ENCODE data around the gene IRX6.

The IRX6 gene

DNA sequence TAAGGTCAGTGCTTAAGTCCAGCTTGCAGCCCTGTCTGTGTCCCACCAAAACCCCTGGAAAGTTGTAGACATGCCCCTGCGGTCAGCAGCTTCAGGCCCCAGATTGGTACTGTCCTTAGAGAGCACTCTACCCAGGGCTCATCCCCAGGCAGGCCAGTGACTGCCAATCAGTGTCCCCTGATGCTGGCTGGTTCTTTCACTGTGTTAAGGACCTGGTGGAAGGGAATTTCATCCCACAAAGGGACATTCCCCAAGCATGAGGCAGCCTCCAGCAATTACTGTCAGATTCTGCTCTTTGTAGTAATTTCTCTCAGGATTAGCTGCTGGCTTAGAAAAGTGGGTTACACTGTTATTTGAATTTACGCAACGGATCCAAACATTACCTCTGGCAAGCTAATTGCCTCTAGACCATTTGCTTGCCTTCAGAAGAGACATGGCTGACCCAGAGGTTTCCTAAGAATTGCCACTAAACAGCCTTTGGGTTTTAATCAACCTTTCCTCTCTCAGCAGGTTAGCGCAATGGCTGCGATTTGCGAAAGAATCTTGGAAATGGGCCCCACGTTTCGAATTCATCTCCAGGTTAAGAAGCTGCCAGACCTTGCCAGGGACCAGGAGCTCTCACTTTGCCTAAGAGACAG lies 5.9 kb downstream of the IRX6 start:
- H3K4me3 ChIP-seq (ENCODE audit: low read depth, low read length), result no peak overlapping the region
- TF ChIP-seq, protein P1, sequence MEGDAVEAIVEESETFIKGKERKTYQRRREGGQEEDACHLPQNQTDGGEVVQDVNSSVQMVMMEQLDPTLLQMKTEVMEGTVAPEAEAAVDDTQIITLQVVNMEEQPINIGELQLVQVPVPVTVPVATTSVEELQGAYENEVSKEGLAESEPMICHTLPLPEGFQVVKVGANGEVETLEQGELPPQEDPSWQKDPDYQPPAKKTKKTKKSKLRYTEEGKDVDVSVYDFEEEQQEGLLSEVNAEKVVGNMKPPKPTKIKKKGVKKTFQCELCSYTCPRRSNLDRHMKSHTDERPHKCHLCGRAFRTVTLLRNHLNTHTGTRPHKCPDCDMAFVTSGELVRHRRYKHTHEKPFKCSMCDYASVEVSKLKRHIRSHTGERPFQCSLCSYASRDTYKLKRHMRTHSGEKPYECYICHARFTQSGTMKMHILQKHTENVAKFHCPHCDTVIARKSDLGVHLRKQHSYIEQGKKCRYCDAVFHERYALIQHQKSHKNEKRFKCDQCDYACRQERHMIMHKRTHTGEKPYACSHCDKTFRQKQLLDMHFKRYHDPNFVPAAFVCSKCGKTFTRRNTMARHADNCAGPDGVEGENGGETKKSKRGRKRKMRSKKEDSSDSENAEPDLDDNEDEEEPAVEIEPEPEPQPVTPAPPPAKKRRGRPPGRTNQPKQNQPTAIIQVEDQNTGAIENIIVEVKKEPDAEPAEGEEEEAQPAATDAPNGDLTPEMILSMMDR (IDR thresholded peaks at IDR 0.05; ENCODE audit: low read depth, low read length), result no peak

DNA sequence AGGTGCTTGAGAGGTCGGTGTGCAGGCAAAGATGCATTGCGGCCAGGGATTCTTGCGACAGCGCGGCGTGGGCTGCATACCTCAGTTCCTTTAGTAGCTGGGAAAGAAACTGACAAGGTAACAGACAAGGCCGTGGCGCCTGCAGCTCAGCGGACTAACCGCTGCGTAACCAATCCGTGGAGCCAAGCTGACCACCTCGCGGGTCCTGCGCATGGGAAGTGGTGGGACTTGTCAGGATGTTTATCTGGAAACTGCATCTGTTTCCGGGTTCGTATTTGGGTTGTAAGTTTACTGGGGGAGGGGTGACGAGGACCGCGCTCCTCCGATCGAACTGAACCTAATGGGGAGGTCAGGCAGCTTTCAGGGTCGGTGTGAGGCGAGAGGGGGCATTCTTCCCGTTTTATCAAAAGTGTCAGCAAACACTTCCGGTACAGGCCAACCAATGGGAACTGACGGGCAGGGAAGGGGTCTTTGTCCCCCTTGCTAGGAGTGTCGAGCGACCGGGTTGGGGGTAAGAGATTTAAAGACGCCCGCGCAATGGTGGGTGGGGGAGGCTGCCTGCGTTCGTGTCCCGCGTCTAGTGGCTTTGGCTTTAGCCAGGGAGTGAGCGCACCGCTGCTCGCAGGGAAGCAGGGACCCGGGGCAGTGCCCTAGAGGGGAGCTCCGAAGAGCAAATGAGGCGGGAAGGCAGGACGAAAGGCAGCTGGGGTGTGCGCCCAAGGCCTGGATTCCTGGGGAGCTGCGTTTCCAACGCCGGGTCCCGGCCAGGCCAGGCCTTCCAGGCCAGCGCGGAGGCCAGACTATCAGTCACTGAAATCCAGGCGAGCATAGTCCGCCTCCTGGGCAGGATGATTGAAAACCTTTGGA lies 7.0 kb downstream of the IRX6 start:
- TF ChIP-seq, protein P1 (IDR thresholded peaks at IDR 0.05; ENCODE audit: low read depth, low read length), result no peak
- H3K4me3 ChIP-seq (ENCODE audit: low read depth, low read length), result no peak overlapping the region

DNA sequence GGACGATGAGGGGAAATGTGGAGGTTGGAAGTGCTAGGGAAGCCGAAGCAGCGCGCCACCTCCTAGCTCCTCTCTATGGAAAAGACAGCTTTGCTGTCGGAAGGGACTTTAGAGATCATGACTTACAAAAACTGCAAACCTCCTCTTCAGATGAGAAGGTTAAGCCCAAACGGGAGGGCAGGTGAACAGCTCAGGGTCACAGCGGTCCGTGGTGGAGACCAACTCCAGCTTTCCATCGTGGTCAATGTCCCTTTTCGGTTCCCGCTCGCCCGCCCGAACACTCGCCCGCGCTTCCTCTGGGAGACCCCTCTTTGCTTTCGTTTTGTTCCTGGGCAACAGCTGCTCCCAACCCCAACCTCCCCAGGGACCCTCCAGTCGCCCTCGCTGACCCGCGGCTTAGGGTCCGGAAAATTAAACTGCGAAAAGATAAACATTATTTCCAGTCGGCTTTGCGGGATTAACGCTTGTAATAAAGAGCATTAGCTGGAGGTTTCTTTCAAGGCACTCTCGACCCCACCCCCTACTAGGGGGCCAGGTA lies 7.7 kb downstream of the IRX6 start:
- TF ChIP-seq, protein P1 (IDR thresholded peaks at IDR 0.05; ENCODE audit: low read depth, low read length), result no peak
- H3K4me3 ChIP-seq (ENCODE audit: low read depth, low read length), result no peak overlapping the region

DNA sequence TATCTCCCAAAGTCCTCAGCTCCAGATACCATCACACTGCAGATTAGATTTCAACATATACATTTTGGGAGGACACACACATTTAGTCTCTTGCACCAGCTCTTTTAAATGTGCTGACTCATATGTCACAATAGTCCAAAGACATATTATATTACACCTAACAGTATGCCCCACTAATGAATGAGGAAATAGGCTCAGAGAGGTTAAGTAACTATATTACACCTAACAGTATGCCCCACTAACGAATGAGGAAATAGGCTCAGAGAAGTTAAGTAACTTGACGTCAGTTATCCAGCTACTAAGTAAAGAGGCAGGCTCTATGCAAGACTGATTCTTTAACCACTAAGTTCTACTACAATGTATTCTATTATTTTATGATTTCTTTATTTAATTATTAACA lies 9.7 kb downstream of the IRX6 start:
- H3K4me3 ChIP-seq (ENCODE audit: low read depth, low read length), result no peak overlapping the region
- TF ChIP-seq, protein P1 (IDR thresholded peaks at IDR 0.05; ENCODE audit: low read depth, low read length), result no peak

DNA sequence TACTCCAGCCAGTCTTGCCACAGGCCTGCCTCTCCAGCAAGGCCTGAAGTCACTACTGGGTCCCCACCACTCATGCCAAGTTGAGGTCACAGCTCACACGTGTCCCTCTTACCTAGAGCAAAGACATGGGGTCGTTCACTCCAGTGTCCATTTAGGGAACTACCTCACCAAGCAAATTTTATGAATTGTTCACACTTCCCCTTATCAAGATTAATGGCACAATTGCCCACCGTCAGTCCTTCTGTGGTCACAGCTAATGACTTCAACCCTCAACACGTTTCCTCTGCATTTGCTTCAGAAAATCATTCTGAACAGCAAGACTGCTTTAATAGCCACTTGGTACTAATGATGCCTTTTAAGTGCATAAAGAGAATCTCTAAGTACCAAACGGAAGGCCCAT lies 14.6 kb downstream of the IRX6 start:
- TF ChIP-seq, protein P1 (IDR thresholded peaks at IDR 0.05; ENCODE audit: low read depth, low read length), result no peak

DNA sequence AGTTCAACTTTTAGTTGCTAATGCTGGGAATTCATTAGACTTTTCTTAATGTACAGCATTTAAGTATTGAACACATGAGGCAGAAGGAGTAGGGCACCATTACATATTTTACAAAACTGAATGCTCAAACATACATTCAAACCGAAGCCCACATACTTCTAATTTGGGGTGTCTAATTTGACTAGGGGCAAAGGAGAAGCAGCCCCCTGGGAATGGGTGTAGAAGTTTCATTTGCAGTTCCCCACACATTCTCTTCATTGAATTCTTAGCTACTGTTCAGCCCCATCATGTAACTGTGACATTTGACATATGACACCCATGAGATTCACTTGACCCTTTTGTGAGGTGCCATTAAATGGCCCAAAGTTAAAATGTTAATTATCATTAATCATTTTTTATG lies 16.4 kb downstream of the IRX6 start:
- TF ChIP-seq, protein P1 (IDR thresholded peaks at IDR 0.05; ENCODE audit: low read depth, low read length), result no peak
- H3K4me3 ChIP-seq (ENCODE audit: low read depth, low read length), result no peak overlapping the region

More for the DNA sequence above, 14.6 kb downstream of the IRX6 start:
- H3K4me3 ChIP-seq (ENCODE audit: low read depth, low read length), result no peak overlapping the region

DNA sequence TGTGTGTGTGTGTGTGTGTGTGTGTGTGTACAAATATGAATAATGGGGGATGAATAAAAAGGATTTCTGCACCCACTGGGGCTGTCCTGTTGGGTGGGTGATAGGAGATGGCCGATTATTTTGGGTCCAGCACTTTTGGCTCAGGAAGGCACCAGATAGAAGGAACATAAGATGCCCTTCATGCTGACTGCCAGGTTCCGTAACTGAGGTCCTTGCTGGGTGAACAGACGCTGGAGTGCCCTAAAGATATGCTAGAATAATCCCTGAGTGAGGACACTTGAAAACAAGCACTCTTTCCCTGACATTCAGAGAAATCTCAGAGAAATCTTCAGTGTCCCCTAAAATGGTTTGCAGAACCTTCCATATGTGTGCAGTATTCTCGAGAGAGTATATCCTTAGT lies 17.7 kb downstream of the IRX6 start:
- TF ChIP-seq, protein P1 (IDR thresholded peaks at IDR 0.05; ENCODE audit: low read depth, low read length), result no peak
- H3K4me3 ChIP-seq (ENCODE audit: low read depth, low read length), result no peak overlapping the region
